PC-3 (cell line): Measurements from ENCODE around the gene MAGEA8. TPM values are rescaled to one million over a fixed set of nuclear protein-coding genes. Genes with fewer than 3 reads are reported as not detected.

Source experiments
- ATAC-seq: fragments of 200-7000 bp; cut with Tn5 transposase; 2 replicates; pipeline ENCODE4 v1.9.1; 2020; ENCODE audit warnings: mild to moderate bottlenecking, moderate library complexity
- BruUV-seq: library from RNA; stranded (reverse); fragments of 400-500 nt; replicated peaks from 2 replicates; lab custom pipeline; 2021; lab: Mats Ljungman, UMichigan
- CTCF ChIA-PET: fragments of 300-600 bp; sonication (Branson Sonifier 250); formaldehyde crosslinking; loops from one replicate; lab custom pipeline; 2022; ENCODE audit warnings: antibody characterized with exemption; lab: Charles Lee
- POLR2A ChIA-PET: fragments of 300-600 bp; sonication (Branson Sonifier 250); formaldehyde crosslinking; loops from one replicate; lab custom pipeline; 2022; ENCODE audit warnings: antibody characterized with exemption; ENCODE audit not compliant: unreplicated experiment; lab: Charles Lee
- DNase-seq: peaks from one replicate; pipeline ENCODE4 v3.0.0-alpha.2; 2015
- H2AFZ ChIP-seq: fragments of 300-600 bp; sonication (generic); 2 replicates; pipeline ENCODE4 v1.6.0; 2016; ENCODE audit warnings: antibody characterized with exemption, low read length
- H3F3A ChIP-seq: fragments of 300-600 bp; sonication (generic); one replicate; pipeline ENCODE4 v1.6.0; 2017; ENCODE audit warnings: antibody characterized with exemption, low read length, control low read depth, mild to moderate bottlenecking; ENCODE audit not compliant: unreplicated experiment
- H3K27ac ChIP-seq: fragments of 300-600 bp; sonication (generic); 2 replicates; pipeline ENCODE4 v1.5.1; 2016; ENCODE audit warnings: mild to moderate bottlenecking, low read length
- H3K27me3 ChIP-seq: fragments of 300-600 bp; sonication (generic); 2 replicates; pipeline ENCODE4 v1.6.1; 2016; ENCODE audit warnings: low read length, mixed read lengths
- H3K36me3 ChIP-seq: fragments of 300-600 bp; sonication (generic); 2 replicates; pipeline ENCODE4 v1.6.1; 2016; ENCODE audit warnings: low read depth, mixed run types, low read length, mixed read lengths
- H3K4me1 ChIP-seq: fragments of 300-600 bp; sonication (generic); 2 replicates; pipeline ENCODE4 v1.5.1; 2016; ENCODE audit warnings: low read length; ENCODE audit not compliant: insufficient read depth
- H3K4me2 ChIP-seq: fragments of 300-600 bp; sonication (generic); 2 replicates; pipeline ENCODE4 v1.6.0; 2016; ENCODE audit warnings: low read length
- H3K4me3 ChIP-seq: fragments of 300-600 bp; sonication (generic); 2 replicates; pipeline ENCODE4 v1.5.1; 2016; ENCODE audit warnings: mild to moderate bottlenecking, low read length, mixed read lengths
- H3K79me2 ChIP-seq: fragments of 300-600 bp; sonication (generic); 2 replicates; pipeline ENCODE4 v1.6.1; 2017; ENCODE audit warnings: low read length, mixed read lengths
- H3K9ac ChIP-seq: fragments of 300-600 bp; sonication (generic); 2 replicates; pipeline ENCODE4 v1.6.0; 2016; ENCODE audit warnings: mild to moderate bottlenecking, low read length
- H3K9me2 ChIP-seq: fragments of 300-600 bp; sonication (generic); replicated peaks from 2 replicates; pipeline ENCODE4 v1.6.1; 2016; ENCODE audit warnings: mixed run types, low read length, mixed read lengths
- H3K9me3 ChIP-seq: fragments of 300-600 bp; sonication (generic); 2 replicates; pipeline ENCODE4 v1.6.1; 2016; ENCODE audit warnings: low read length, mixed read lengths
- H4K20me1 ChIP-seq: fragments of 300-600 bp; sonication (generic); 2 replicates; pipeline ENCODE4 v1.6.1; 2016; ENCODE audit warnings: low read length, mixed read lengths
- CTCF ChIP-seq: fragments of 300-600 bp; sonication (generic); conservative IDR thresholded peaks from 2 replicates; pipeline ENCODE4 v1.5.1; 2017; ENCODE audit warnings: antibody characterized with exemption, low read depth, mild to moderate bottlenecking, low read length
- EZH2 ChIP-seq: fragments of 300-600 bp; sonication (generic); IDR thresholded peaks from one replicate; pipeline ENCODE4 v1.6.1; 2017; ENCODE audit warnings: antibody characterized with exemption, mild to moderate bottlenecking, low read length; ENCODE audit not compliant: unreplicated experiment
- EZH2phosphoT487 ChIP-seq: fragments of 300-600 bp; sonication (generic); IDR thresholded peaks from 2 replicates; pipeline ENCODE4 v1.6.1; 2018; ENCODE audit warnings: mild to moderate bottlenecking, antibody characterized with exemption, low read length, borderline replicate concordance
- intact Hi-C: fragments of 100-400 bp; cut with micrococcal nuclease; formaldehyde crosslinking; loops from 2 replicates; pipeline ENCODE4 v1.9.0; 2023
- total RNA-seq: library from RNA; depleted of rRNA; stranded (reverse); fragments of >200 nt; gene quantifications from 2 replicates; pipeline ENCODE4 v1.2.3, GENCODE V29; 2014

The MAGEA8 gene
- total RNA-seq, 1 experiment from 2014 or later = not detected

- ATAC-seq = no peak
- no peak overlapping the region for H3K27ac ChIP-seq
- no peak for DNase-seq
- no peaks in the 10 kb centered on the region for H3K9me2 ChIP-seq
- H3K9ac ChIP-seq = no peak overlapping the region
- ChIA-PET CTCF (no interaction called here), POLR2A (no interaction called here)
- H3K79me2 ChIP-seq = no peaks in the 10 kb centered on the region
- intact Hi-C loops = no loop called here
- no peaks in the 10 kb centered on the region for H3K36me3 ChIP-seq
- H3K4me1 ChIP-seq = no peaks in the 10 kb centered on the region
- no peaks in the 10 kb centered on the region for H3K9me3 ChIP-seq
- no peaks in the 10 kb centered on the region for H3K27me3 ChIP-seq
- H2AFZ ChIP-seq = no peak overlapping the region
- BruUV-seq = no TSS peak
- TF ChIP-seq EZH2 = no peak
- no peak for TF ChIP-seq CTCF
- no peak for TF ChIP-seq EZH2phosphoT487
- H3F3A ChIP-seq = no peaks in the 10 kb centered on the region
- H4K20me1 ChIP-seq = no peaks in the 10 kb centered on the region
- no peak overlapping the region for H3K4me3 ChIP-seq
- no peak overlapping the region for H3K4me2 ChIP-seq
These were observed 17.6 kb downstream of the MAGEA8 start for GRCh38 chrX:149898554-149898953.

GRCh38 chrX:149903889-149904748 is 23.1 kb downstream of the MAGEA8 start:
- H3K4me1 ChIP-seq = no peaks in the 10 kb centered on the region
- H2AFZ ChIP-seq = no peak overlapping the region
- TF ChIP-seq EZH2 (no peak), CTCF (no peak), EZH2phosphoT487 (no peak)
- no peaks in the 10 kb centered on the region for H3K9me2 ChIP-seq
- ChIA-PET CTCF (no interaction called here), POLR2A (no interaction called here)
- no TSS peak for BruUV-seq
- ATAC-seq (no peak), DNase-seq (no peak)
- no peak overlapping the region for H3K4me2 ChIP-seq
- no peaks in the 10 kb centered on the region for H4K20me1 ChIP-seq
- H3K36me3 ChIP-seq = no peaks in the 10 kb centered on the region
- no peaks in the 10 kb centered on the region for H3K9me3 ChIP-seq
- no peak overlapping the region for H3K4me3 ChIP-seq
- H3K27ac ChIP-seq = no peak overlapping the region
- H3K9ac ChIP-seq = no peak overlapping the region
- H3K27me3 ChIP-seq = no peaks in the 10 kb centered on the region
- no peaks in the 10 kb centered on the region for H3F3A ChIP-seq
- H3K79me2 ChIP-seq = no peaks in the 10 kb centered on the region
- intact Hi-C loops = no loop called here

- H3K9ac ChIP-seq = no peak overlapping the region
- H3K4me3 ChIP-seq = no peak overlapping the region
- DNase-seq = no peak
- H3K4me1 ChIP-seq = no peaks in the 10 kb centered on the region
- ATAC-seq = no peak
- no TSS peak for BruUV-seq
- H3K79me2 ChIP-seq = no peaks in the 10 kb centered on the region
- H3F3A ChIP-seq = no peaks in the 10 kb centered on the region
- no peaks in the 10 kb centered on the region for H3K9me3 ChIP-seq
- ChIA-PET CTCF (no interaction called here), POLR2A (no interaction called here)
- intact Hi-C loops = no loop called here
- TF ChIP-seq EZH2phosphoT487 (no peak), EZH2 (no peak), CTCF (no peak)
- H3K27me3 ChIP-seq = no peaks in the 10 kb centered on the region
- no peaks in the 10 kb centered on the region for H4K20me1 ChIP-seq
- H2AFZ ChIP-seq = no peak overlapping the region
- no peaks in the 10 kb centered on the region for H3K36me3 ChIP-seq
- no peak overlapping the region for H3K27ac ChIP-seq
- no peak overlapping the region for H3K4me2 ChIP-seq
- no peaks in the 10 kb centered on the region for H3K9me2 ChIP-seq
These were observed 27.3 kb downstream of the MAGEA8 start for GRCh38 chrX:149908308-149908707.
